K562 (cell line): Measurements from ENCODE around the gene KHDC3L. TPM values are rescaled to one million over a fixed set of nuclear protein-coding genes. Genes with fewer than 3 reads are reported as not detected.

ENCODE experiments used
- ATAC-seq: fragments of 200-7000 bp; cut with Tn5 transposase; 3 replicates; pipeline ENCODE4 v1.9.1; 2020; ENCODE audit warnings: moderate library complexity
- BruUV-seq: library from RNA; stranded (reverse); fragments of 400-500 nt; replicated peaks from 2 replicates; lab custom pipeline; 2021; lab: Mats Ljungman, UMichigan
- CTCF ChIA-PET: fragments of 300-600 bp; formaldehyde crosslinking; extraction: SDS; loops from one replicate; lab custom pipeline; 2021; ENCODE audit warnings: low intra/inter-chr PET ratio; lab: Yijun Ruan, JAX
- POLR2A ChIA-PET: fragments of 300-600, 350-650 bp; sonication (Branson Sonifier 250); formaldehyde crosslinking; extraction: SDS; loops from one replicate; lab custom pipeline; 2021; ENCODE audit warnings: antibody characterized with exemption, inconsistent platforms; lab: Yijun Ruan, JAX
- DNase-seq, 4 experiments: peaks; one replicate each; pipeline versions ENCODE4 v3.0.0 to v3.0.0-alpha.2; 2011 to 2018; ENCODE audit warnings: low spot score in 3 of 4, mixed read lengths in 3 of 4; ENCODE audit errors: extremely low read depth in 1 of 4
- FAIRE-seq: peaks from 2 replicates; lab custom pipeline; 2011; peaks lifted over from hg19 to GRCh38; lab: Jason Lieb, UNC
- H2AFZ ChIP-seq: 2 replicates; pipeline ENCODE4 v1.6.0; 2011; ENCODE audit warnings: low read depth, low read length, control low read depth, inconsistent platforms
- H3K27ac ChIP-seq: fragments of 200-600 bp; 3 replicates; pipeline ENCODE4 v1.8.0; 2011; ENCODE audit warnings: low read depth, mild to moderate bottlenecking, control low read depth, inconsistent platforms, low read length, moderate library complexity, mixed read lengths; ENCODE audit errors: extremely low read depth
- H3K27me3 ChIP-seq, 2 experiments: fragments of 300-600 bp in 1 of 2; 2 replicates in 1 of 2; 3 replicates in 1 of 2; pipeline versions ENCODE4 v1.6.0 to v1.8.0; 2011; ENCODE audit warnings: inconsistent platforms in 2 of 2, low read length in 2 of 2, mild to moderate bottlenecking in 1 of 2, mixed read lengths in 1 of 2, moderate library complexity in 1 of 2; ENCODE audit not compliant: control insufficient read depth in 2 of 2, insufficient read depth in 2 of 2
- H3K36me3 ChIP-seq: fragments of 300-600 bp; 3 replicates; pipeline ENCODE4 v1.8.0; 2011; ENCODE audit warnings: mild to moderate bottlenecking, low read length, inconsistent platforms; ENCODE audit not compliant: control insufficient read depth, insufficient read depth
- H3K4me1 ChIP-seq, 2 experiments: fragments of 200-600 bp in 1 of 2; replicated peaks in 1 of 2; 2 replicates in 1 of 2; 3 replicates in 1 of 2; pipeline versions ENCODE4 v1.5.1 to v1.8.0; 2011; ENCODE audit warnings: inconsistent platforms in 2 of 2, low read length in 2 of 2, mild to moderate bottlenecking in 1 of 2, mixed read lengths in 1 of 2, moderate library complexity in 1 of 2; ENCODE audit not compliant: control insufficient read depth in 2 of 2, insufficient read depth in 2 of 2
- H3K4me2 ChIP-seq: 2 replicates; pipeline ENCODE4 v1.6.1; 2011; ENCODE audit warnings: low read length, control low read depth, inconsistent platforms, mixed read lengths; ENCODE audit not compliant: insufficient read depth
- H3K4me3 ChIP-seq: fragments of 200-600 bp; sonication (generic), shearing (Covaris generic); 2 replicates; pipeline ENCODE4 v1.5.1; 2016; ENCODE audit warnings: control low read depth, inconsistent platforms
- H3K79me2 ChIP-seq: fragments of 200-600 bp; 3 replicates; pipeline ENCODE4 v1.8.0; 2011; ENCODE audit warnings: low read length, inconsistent platforms; ENCODE audit not compliant: control insufficient read depth, insufficient read depth
- H3K9ac ChIP-seq, 2 experiments: 2 replicates each; pipeline versions ENCODE4 v1.6.0 to v1.6.1; 2011; ENCODE audit warnings: low read depth in 2 of 2, low read length in 2 of 2, control low read depth in 1 of 2, inconsistent platforms in 1 of 2, mild to moderate bottlenecking in 1 of 2, mixed read lengths in 1 of 2; ENCODE audit not compliant: insufficient read depth in 1 of 2
- H3K9me1 ChIP-seq: one replicate; pipeline ENCODE4 v1.6.0; 2011; ENCODE audit warnings: inconsistent platforms, mild to moderate bottlenecking, low read length, moderate library complexity; ENCODE audit not compliant: control insufficient read depth, insufficient read depth
- H3K9me3 ChIP-seq: replicated peaks from 2 replicates; pipeline ENCODE4 v1.5.1; 2011; ENCODE audit warnings: low read depth, low read length, inconsistent platforms; ENCODE audit not compliant: control insufficient read depth, insufficient read depth
- H4K20me1 ChIP-seq: replicated peaks from 2 replicates; pipeline ENCODE4 v1.6.1; 2011; ENCODE audit warnings: low read length, inconsistent platforms, mixed read lengths; ENCODE audit not compliant: control insufficient read depth, insufficient read depth
- CBX1 ChIP-seq: sonication (generic); IDR thresholded peaks from 2 replicates; pipeline ENCODE4 v1.6.1; 2016; ENCODE audit warnings: antibody characterized with exemption, low read depth, mild to moderate bottlenecking
- SMAD1 ChIP-seq: fragments of 150-350 bp; IDR thresholded peaks from 2 replicates; pipeline ENCODE4 v1.6.1; 2014; ENCODE audit warnings: low read length, low read depth; ENCODE audit not compliant: partially characterized antibody
- ZNF3 ChIP-seq: fragments of 250-450 bp; sonication (Bioruptor Pico); IDR thresholded peaks from 2 replicates; pipeline ENCODE4 v1.5.0; 2021; ENCODE audit warnings: mild to moderate bottlenecking, moderate library complexity
- WGBS: fragments of 100-300 bp; shearing (Covaris generic); methylation state at CpG from one replicate; pipeline ENCODE4 v1.1.6; 2016; ENCODE audit warnings: low coverage, mixed read lengths; ENCODE audit not compliant: insufficient coverage; ENCODE audit errors: missing lambda C conversion rate; 5-methylcytosine and 5-hydroxymethylcytosine counted together
- in situ Hi-C: fragments of 300-500 bp; cut with MboI; formaldehyde crosslinking; loops from 4 replicates; pipeline ENCODE4 v1.15.0; 2018; ENCODE audit warnings: inconsistent platforms, mixed read lengths
- intact Hi-C: fragments of 100-400 bp; cut with micrococcal nuclease; formaldehyde crosslinking; loops from 2 replicates; pipeline ENCODE4 v1.14.2; 2022
- polyA plus RNA-seq, 8 experiments: library from polyadenylated mRNA; depleted of rRNA in 4 of 8; stranded (reverse) in 5 of 8; unstranded in 3 of 8; fragments of >200 nt; fragmentation: Nextera tagmentation in 2 of 8; fragmentation: Illumina TruSeq in 1 of 8; extraction: Ambion mirVana in 2 of 8; extraction: Trizol in 1 of 8; gene quantifications; 2 replicates each; pipeline versions ENCODE4 v1.2.1 to v1.2.3, GENCODE V29; 2011 to 2014; ENCODE audit warnings: inconsistent platforms in 1 of 8, missing spikeins in 1 of 8
- total RNA-seq, 7 experiments: library from RNA; depleted of rRNA in 6 of 7; stranded (reverse); fragments of >200 nt in 6 of 7; fragmentation: Illumina TruSeq in 2 of 7; extraction: Trizol in 2 of 7; gene quantifications; 2 replicates each; pipeline versions ENCODE4 v1.2.1 to v1.2.3, GENCODE V29; 2011 to 2021; ENCODE audit warnings: low replicate concordance in 1 of 7
- TF ChIP-seq, protein P1 (sequence below), 3 experiments: fragments of 200-800 bp in 1 of 3; sonication (Bioruptor generic) in 1 of 3; sonication (generic) in 1 of 3; formaldehyde crosslinking in 1 of 3; IDR thresholded peaks; 2 replicates each; pipeline versions ENCODE4 v1.6.1 to v1.8.0; 2016 to 2022; ENCODE audit warnings: mild to moderate bottlenecking in 2 of 3, missing compliant biosample characterization in 2 of 3, missing genetic modification characterization in 2 of 3, missing genetic modification reagents in 1 of 3

Gene KHDC3L
- total and polyA plus RNA-seq, 9 of the 15 experiments (the other 6 are each of a cell fraction or from before 2014, with no cell fraction given) = not detected

DNA sequence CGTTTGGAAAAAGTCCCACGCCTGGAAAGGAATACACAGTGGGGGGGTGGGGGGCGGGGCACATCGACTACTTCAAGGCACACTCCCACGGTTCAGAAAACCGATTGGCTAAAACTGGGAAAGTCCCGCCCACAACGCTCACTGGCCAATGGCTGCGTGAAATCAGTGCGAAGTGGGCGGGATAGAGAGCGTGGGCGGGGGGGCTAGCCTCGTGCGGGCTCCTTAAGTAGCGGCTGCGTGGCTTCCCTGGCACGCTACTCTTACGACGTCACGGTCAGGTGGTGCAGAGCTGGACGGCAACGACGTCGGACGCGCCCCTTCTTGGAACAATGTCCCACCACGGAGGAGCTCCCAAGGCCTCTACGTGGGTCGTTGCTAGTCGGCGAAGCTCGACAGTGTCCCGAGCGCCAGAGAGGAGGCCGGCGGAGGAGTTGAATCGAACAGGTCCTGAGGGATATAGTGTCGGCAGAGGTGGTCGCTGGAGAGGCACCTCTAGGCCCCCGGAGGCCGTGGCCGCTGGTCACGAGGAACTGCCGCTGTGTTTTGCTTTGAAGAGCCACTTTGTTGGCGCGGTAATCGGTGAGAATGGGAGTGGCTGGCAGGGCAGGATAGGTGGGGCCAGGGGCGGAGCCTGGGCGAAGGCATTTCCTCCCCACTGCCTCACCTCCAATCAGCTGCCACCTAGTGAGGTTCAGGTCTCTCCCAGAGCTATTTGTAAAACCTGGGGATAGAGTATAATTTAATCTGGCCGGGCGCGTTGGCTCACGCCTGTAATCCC lies 32.3 kb downstream of the KHDC3L start, which contains the start of gene DDX43:
Gene DDX43 (plus strand): TSS at position 252 of the 778 bp plus-strand sequence. CDS start 78 bp downstream, at position 330.
- intact Hi-C loops = no loop called here
- Histone ChIP-seq H4K20me1 (no peaks in the 10 kb centered on the region), H3K36me3 (no peaks in the 10 kb centered on the region)
- no peak for TF ChIP-seq ZNF3 (CRISPR knock-in tag)
- TF ChIP-seq SMAD1 = no peak
- peak; percentile 36; the same call in 1 of the 2 replicates for TF ChIP-seq CBX1
- TF ChIP-seq, protein P1, sequence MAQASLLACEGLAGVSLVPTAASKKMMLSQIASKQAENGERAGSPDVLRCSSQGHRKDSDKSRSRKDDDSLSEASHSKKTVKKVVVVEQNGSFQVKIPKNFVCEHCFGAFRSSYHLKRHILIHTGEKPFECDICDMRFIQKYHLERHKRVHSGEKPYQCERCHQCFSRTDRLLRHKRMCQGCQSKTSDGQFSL (CRISPR knock-in tag; IDR thresholded peaks at IDR 0.05) = peak; percentile 51; the same call in 1 of the 2 replicates
- TF ChIP-seq, protein P1 (tag; IDR thresholded peaks at IDR 0.05) = no peak
- TF ChIP-seq, all 486 proteins: peak for 2
- no TSS peak for BruUV-seq
- DNase-seq = no peak
- Histone ChIP-seq H3K9me3 (no peaks in the 10 kb centered on the region; the same call in 1 of the 2 replicates), H3K27me3 (no peaks in the 10 kb centered on the region), H3K9ac (no peak within 1 kb of the TSS), H3K4me1 (peaks cover 4 to 7% of the 10 kb centered on the region in 2 experiments), H3K4me3 (no peak within 1 kb of the TSS), H3K9me1 (no peaks in the 10 kb centered on the region), H3K79me2 (no peaks in the 10 kb centered on the region), H3K4me2 (no peak within 1 kb of the TSS), H2AFZ (no peak within 1 kb of the TSS), H3K27ac (no peak within 1 kb of the TSS)
- POLR2A ChIA-PET = interaction anchor here (0.6 kb wide), 1 partner anchor 47 kb away, joined by 3 read pairs; no protein-coding TSS in a partner anchor
- 88% methylated on average over 24 of the region's 54 CpGs for WGBS
- no peak for FAIRE-seq
- CTCF ChIA-PET = no interaction called here
- no peak for ATAC-seq
- in situ Hi-C loops = no loop called here
